B cell (primary cell): ENCODE data around the gene HES7. TPM values are rescaled to one million over a fixed set of nuclear protein-coding genes. Genes with fewer than 3 reads are reported as not detected.
A peak's percentile ranks its signal among the peaks of the same experiment; 100 is the strongest.

ENCODE experiments used
- ATAC-seq: fragments of 200-7000 bp; cut with Tn5 transposase; one replicate; pipeline ENCODE4 v1.10.0; 2021; ENCODE audit warnings: low read depth, mild to moderate bottlenecking, moderate number of reproducible peaks, moderate library complexity
- CTCF ChIA-PET: fragments of 350-600 bp; sonication (Branson Sonifier 250); formaldehyde crosslinking; loops from one replicate; lab custom pipeline; 2021; ENCODE audit warnings: antibody characterized with exemption, inconsistent platforms; lab: Charles Lee
- POLR2A ChIA-PET: fragments of 350-600 bp; sonication (Branson Sonifier 250); formaldehyde crosslinking; loops from one replicate; lab custom pipeline; 2021; ENCODE audit warnings: antibody characterized with exemption; lab: Charles Lee
- DNase-seq: peaks from one replicate; pipeline ENCODE4 v3.0.0; 2013
- H2AFZ ChIP-seq: 2 replicates; pipeline ENCODE4 v1.6.1; 2012; ENCODE audit warnings: mild to moderate bottlenecking, low read depth, low read length; ENCODE audit not compliant: insufficient read depth, poor library complexity, severe bottlenecking
- H3K27ac ChIP-seq, 2 donors: 1 replicate in 1 of 2; 2 replicates in 1 of 2; pipeline ENCODE4 v1.5.1; 2012 to 2013; ENCODE audit warnings: low read length in 2 of 2, mild to moderate bottlenecking in 2 of 2, moderate library complexity in 1 of 2
- H3K27me3 ChIP-seq, 4 experiments: fragments of 200-600 bp in 1 of 4; sonication (generic) in 1 of 4; replicated peaks in 1 of 4; 1 replicate in 2 of 4; 2 replicates in 2 of 4; pipeline versions ENCODE4 v1.6.1 to v1.7.0; 2013 to 2016; ENCODE audit warnings: low read length in 3 of 4, mild to moderate bottlenecking in 2 of 4, mixed read lengths in 1 of 4, moderate library complexity in 1 of 4; ENCODE audit not compliant: insufficient read depth in 4 of 4, control insufficient read depth in 3 of 4; ENCODE audit errors: control extremely low read depth in 1 of 4
- H3K36me3 ChIP-seq, 2 experiments: replicated peaks in 1 of 2; 1 replicate in 1 of 2; 2 replicates in 1 of 2; pipeline versions ENCODE4 v1.6.1 to v1.7.1; 2013; ENCODE audit warnings: low read length in 1 of 2; ENCODE audit not compliant: insufficient read depth in 2 of 2, control insufficient read depth in 1 of 2; ENCODE audit errors: control extremely low read depth in 1 of 2, extremely low read depth in 1 of 2
- H3K4me1 ChIP-seq, 2 donors: fragments of 200-600 bp in 1 of 2; sonication (generic) in 1 of 2; 1 replicate in 1 of 2; 2 replicates in 1 of 2; pipeline versions ENCODE4 v1.5.1 to v1.6.1; 2013 to 2017; ENCODE audit warnings: low read length in 2 of 2; ENCODE audit not compliant: control insufficient read depth in 2 of 2, insufficient read depth in 2 of 2
- H3K4me2 ChIP-seq: replicated peaks from 2 replicates; pipeline ENCODE3; 2012; ENCODE audit warnings: mild to moderate bottlenecking, low read depth, low read length; ENCODE audit not compliant: poor library complexity, severe bottlenecking
- H3K4me3 ChIP-seq, 5 experiments: fragments of 200-600 bp in 1 of 5; sonication (generic) in 1 of 5; 1 replicate in 3 of 5; 2 replicates in 2 of 5; pipeline versions ENCODE4 v1.5.1 to v1.7.0; 2011 to 2016; ENCODE audit warnings: low read length in 4 of 5, mild to moderate bottlenecking in 4 of 5, low read depth in 2 of 5, control low read depth in 1 of 5, moderate library complexity in 1 of 5; ENCODE audit not compliant: insufficient read depth in 1 of 5; ENCODE audit errors: control extremely low read depth in 1 of 5, extremely low read depth in 1 of 5
- H3K79me2 ChIP-seq: fragments of 200-600 bp; sonication (generic); one replicate; pipeline ENCODE4 v1.6.0; 2016; ENCODE audit warnings: low read length; ENCODE audit not compliant: control insufficient read depth, insufficient read depth
- H3K9ac ChIP-seq: fragments of 200-600 bp; sonication (generic); 2 replicates; pipeline ENCODE4 v1.6.1; 2017; ENCODE audit warnings: mild to moderate bottlenecking, low read length, moderate library complexity
- H3K9me3 ChIP-seq, 3 donors: one replicate each; pipeline versions ENCODE4 v1.6.1 to v1.7.1; 2013; ENCODE audit warnings: low read length in 2 of 3; ENCODE audit not compliant: control insufficient read depth in 2 of 3, insufficient read depth in 1 of 3; ENCODE audit errors: control extremely low read depth in 1 of 3
- H4K20me1 ChIP-seq: 2 replicates; pipeline ENCODE4 v1.6.0; 2012; ENCODE audit warnings: mild to moderate bottlenecking, low read length; ENCODE audit not compliant: insufficient read depth, control insufficient read depth, poor library complexity, severe bottlenecking
- H3K27ac Mint-ChIP-seq: one replicate; pipeline ENCODE4 v1.8.0; 2021; ENCODE audit warnings: mixed read lengths
- H3K27me3 Mint-ChIP-seq: one replicate; pipeline ENCODE4 v1.8.0; 2021; ENCODE audit warnings: mixed read lengths
- H3K4me1 Mint-ChIP-seq: one replicate; pipeline ENCODE4 v1.8.0; 2021; ENCODE audit warnings: mixed read lengths
- H3K4me3 Mint-ChIP-seq: one replicate; pipeline ENCODE4 v1.8.0; 2021; ENCODE audit warnings: mixed read lengths
- H3K9me3 Mint-ChIP-seq: one replicate; pipeline ENCODE4 v1.8.0; 2022; ENCODE audit warnings: mixed read lengths; ENCODE audit not compliant: insufficient read depth
- EZH2 ChIP-seq: IDR thresholded peaks from 2 replicates; pipeline ENCODE4 v1.6.1; 2012; ENCODE audit warnings: borderline replicate concordance, low read depth, mild to moderate bottlenecking, moderate library complexity, low read length; ENCODE audit not compliant: insufficient read depth, poor library complexity, severe bottlenecking
- WGBS: methylation state at CpG from one replicate; pipeline ENCODE4 v1.1.5; 2013; ENCODE audit warnings: missing lambda C conversion rate; ENCODE audit not compliant: insufficient coverage; 5-methylcytosine and 5-hydroxymethylcytosine counted together
- intact Hi-C: fragments of 100-400 bp; cut with micrococcal nuclease; formaldehyde crosslinking; loops from one replicate; pipeline ENCODE4 v1.10.0; 2022
- polyA plus RNA-seq: library from polyadenylated mRNA; depleted of rRNA; stranded (reverse); fragments of >200 nt; gene quantifications from 2 replicates; pipeline ENCODE4 v1.2.3, GENCODE V29; 2012
- total RNA-seq, 2 donors: library from RNA; stranded (reverse); fragments of 120-200 nt in 1 of 2; gene quantifications; 1 replicate in 1 of 2; 2 replicates in 1 of 2; pipeline versions ENCODE4 v1.2.3 to v1.2.4, GENCODE V29; 2013 to 2022
- TF ChIP-seq, protein P1 (sequence below): fragments of 200-600 bp; IDR thresholded peaks from one replicate; pipeline ENCODE4 v1.8.0; 2022; ENCODE audit warnings: antibody characterized with exemption, mild to moderate bottlenecking

The HES7 gene
- total and polyA plus RNA-seq, 2 donors (not counting 1 experiment from before 2014, with no cell fraction given) = 0.34 TPM; not detected in 1

DNA sequence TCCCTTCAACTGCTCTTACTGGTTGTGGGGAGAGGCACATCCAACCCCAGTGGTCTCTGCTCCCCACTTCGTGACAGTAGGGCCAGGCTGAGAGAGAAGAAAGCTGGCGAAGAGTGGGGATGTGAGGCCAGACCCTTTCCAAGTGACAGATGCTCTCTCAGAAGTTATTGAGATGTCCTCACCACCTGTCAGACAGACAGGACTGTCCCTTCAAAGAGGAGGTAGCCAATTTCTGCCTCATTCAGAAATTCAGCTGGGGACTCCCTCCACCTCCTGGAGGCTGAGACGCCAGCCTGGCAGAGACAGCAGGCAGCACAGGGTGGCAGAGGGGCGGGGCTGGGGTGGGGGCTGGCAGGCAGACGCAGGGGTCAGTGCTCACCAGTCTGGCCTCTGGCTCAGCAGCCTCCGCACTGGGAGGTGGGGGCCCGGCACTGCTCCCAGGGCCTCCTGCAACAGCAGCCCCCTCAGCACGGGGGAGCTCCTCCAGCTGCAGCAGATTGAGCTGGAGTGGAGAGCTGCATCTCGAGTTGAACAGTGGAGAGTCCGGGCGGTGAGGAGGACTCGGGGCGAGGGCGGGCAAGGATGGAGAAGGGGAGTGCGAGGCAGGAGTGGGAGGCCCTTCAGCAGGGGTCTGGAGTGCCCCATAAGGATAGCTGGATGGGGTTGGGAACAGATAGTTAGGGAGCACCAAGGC lies 19.1 kb upstream of the HES7 start:
- Histone ChIP-seq H3K27me3 (no peaks in the 10 kb centered on the region), H3K9me3 (no peaks in the 10 kb centered on the region), H3K27ac (no peak overlapping the region), H3K4me2 (no peak overlapping the region), H3K9ac (no peak overlapping the region), H3K4me3 (no peak overlapping the region), H3K4me1 (peaks cover 9 to 15% of the 10 kb centered on the region in 2 donors), H4K20me1 (peaks cover 15% of the 10 kb centered on the region), H3K79me2 (peaks cover 9% of the 10 kb centered on the region), H3K36me3 (peaks cover 0 to 65% of the 10 kb centered on the region in 2 experiments), H2AFZ (no peak overlapping the region)
- H3K4me3 Mint-ChIP-seq = no peak overlapping the region
- POLR2A ChIA-PET = interaction anchor here (0.5 to 1.4 kb wide), 2 partner anchors 13 to 97 kb away, joined by 3 to 6 read pairs; no protein-coding TSS in a partner anchor
- H3K4me1 Mint-ChIP-seq = peaks cover 2% of the 10 kb centered on the region
- no peaks in the 10 kb centered on the region for H3K27me3 Mint-ChIP-seq
- ATAC-seq (no peak), DNase-seq (peak; percentile 42)
- H3K27ac Mint-ChIP-seq = no peak overlapping the region
- H3K9me3 Mint-ChIP-seq = no peaks in the 10 kb centered on the region
- TF ChIP-seq EZH2 = no peak
- TF ChIP-seq, protein P1, sequence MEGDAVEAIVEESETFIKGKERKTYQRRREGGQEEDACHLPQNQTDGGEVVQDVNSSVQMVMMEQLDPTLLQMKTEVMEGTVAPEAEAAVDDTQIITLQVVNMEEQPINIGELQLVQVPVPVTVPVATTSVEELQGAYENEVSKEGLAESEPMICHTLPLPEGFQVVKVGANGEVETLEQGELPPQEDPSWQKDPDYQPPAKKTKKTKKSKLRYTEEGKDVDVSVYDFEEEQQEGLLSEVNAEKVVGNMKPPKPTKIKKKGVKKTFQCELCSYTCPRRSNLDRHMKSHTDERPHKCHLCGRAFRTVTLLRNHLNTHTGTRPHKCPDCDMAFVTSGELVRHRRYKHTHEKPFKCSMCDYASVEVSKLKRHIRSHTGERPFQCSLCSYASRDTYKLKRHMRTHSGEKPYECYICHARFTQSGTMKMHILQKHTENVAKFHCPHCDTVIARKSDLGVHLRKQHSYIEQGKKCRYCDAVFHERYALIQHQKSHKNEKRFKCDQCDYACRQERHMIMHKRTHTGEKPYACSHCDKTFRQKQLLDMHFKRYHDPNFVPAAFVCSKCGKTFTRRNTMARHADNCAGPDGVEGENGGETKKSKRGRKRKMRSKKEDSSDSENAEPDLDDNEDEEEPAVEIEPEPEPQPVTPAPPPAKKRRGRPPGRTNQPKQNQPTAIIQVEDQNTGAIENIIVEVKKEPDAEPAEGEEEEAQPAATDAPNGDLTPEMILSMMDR = no peak
- CTCF ChIA-PET = interaction anchor here (7.2 kb wide), 1 partner anchor 24 kb away, joined by 68 read pairs; the partner anchor contains the start of gene ALOXE3
- intact Hi-C loops = no loop called here
- WGBS = 95% methylated on average over 13 of the region's 15 CpGs
